Effector memory CD4-positive, alpha-beta T cell (primary cell): ENCODE results near the gene UBE2N.

Source experiments
- DNase-seq, 3 donors: peaks; one replicate each; pipeline ENCODE4 v3.0.0-alpha.2; 2020
- H3K27ac ChIP-seq: 2 replicates; pipeline ENCODE4 v1.7.0; 2013; ENCODE audit warnings: mild to moderate bottlenecking, low read length, moderate library complexity; ENCODE audit not compliant: insufficient read depth, poor library complexity, severe bottlenecking
- H3K27me3 ChIP-seq: replicated peaks from 2 replicates; pipeline ENCODE4 v1.7.0; 2013; ENCODE audit warnings: mild to moderate bottlenecking, low read length; ENCODE audit not compliant: insufficient read depth, control insufficient read depth, poor library complexity, severe bottlenecking
- H3K36me3 ChIP-seq: 2 replicates; pipeline ENCODE4 v1.7.0; 2013; ENCODE audit warnings: mild to moderate bottlenecking, low read length, moderate library complexity; ENCODE audit not compliant: control insufficient read depth, insufficient read depth
- H3K4me1 ChIP-seq: 2 replicates; pipeline ENCODE4 v1.7.0; 2013; ENCODE audit warnings: low read length, mild to moderate bottlenecking; ENCODE audit not compliant: control insufficient read depth, insufficient read depth, poor library complexity, severe bottlenecking
- H3K4me3 ChIP-seq: 2 replicates; pipeline ENCODE4 v1.7.0; 2013; ENCODE audit warnings: low read length, low read depth, mild to moderate bottlenecking; ENCODE audit not compliant: insufficient read depth, poor library complexity, severe bottlenecking
- H3K9me3 ChIP-seq: 2 replicates; pipeline ENCODE4 v1.7.0; 2013; ENCODE audit warnings: mild to moderate bottlenecking, low read length, moderate library complexity; ENCODE audit not compliant: control insufficient read depth

UBE2N gene

DNA sequence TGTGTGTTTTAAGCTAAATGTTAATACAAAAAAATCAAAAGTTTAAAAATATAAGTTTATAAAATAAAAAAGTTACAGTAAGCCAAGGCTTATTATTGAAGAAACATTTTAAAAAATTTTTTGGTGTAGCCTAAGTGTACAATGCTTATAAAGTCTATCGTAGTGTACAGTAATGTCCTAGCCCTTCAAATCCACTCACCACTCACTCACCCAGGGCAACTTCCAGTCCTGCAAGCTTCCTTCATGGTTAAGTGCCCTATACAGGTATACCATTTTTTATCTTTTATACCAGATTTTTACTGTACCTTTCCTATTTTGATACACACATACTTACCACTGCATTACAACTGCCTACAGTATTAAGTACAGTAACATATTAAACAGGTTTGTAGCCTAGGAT, 11.9 kb downstream of the UBE2N start:
- Histone ChIP-seq H3K4me1 (peaks cover 29% of the 10 kb centered on the region), H3K9me3 (no peaks in the 10 kb centered on the region), H3K4me3 (no peak overlapping the region), H3K27ac (no peak overlapping the region), H3K36me3 (no peaks in the 10 kb centered on the region), H3K27me3 (no peaks in the 10 kb centered on the region)
- no peak for DNase-seq

DNA sequence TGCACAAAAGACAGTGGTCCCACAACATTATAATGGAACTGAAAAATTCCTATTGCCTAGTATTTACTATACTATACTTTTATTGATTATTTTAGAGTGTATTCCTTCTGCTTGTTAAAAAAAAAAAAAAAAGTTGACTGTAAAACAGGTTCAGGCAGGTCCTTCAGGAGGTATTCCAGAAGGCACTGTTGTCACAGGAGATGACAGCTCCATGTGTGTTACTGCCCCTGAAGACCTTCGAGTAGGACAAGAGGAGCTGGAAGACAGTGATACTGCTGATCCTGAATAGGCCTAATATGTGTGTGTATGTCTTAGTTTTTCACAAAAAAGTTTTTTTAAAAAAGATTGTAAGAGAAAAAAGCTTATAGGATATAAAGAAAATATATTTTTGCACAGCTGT, 12.3 kb downstream of the UBE2N start:
- Histone ChIP-seq H3K27ac (no peak overlapping the region), H3K9me3 (no peaks in the 10 kb centered on the region), H3K36me3 (no peaks in the 10 kb centered on the region), H3K27me3 (no peaks in the 10 kb centered on the region), H3K4me1 (peaks cover 29% of the 10 kb centered on the region), H3K4me3 (no peak overlapping the region)
- no peak for DNase-seq

DNA sequence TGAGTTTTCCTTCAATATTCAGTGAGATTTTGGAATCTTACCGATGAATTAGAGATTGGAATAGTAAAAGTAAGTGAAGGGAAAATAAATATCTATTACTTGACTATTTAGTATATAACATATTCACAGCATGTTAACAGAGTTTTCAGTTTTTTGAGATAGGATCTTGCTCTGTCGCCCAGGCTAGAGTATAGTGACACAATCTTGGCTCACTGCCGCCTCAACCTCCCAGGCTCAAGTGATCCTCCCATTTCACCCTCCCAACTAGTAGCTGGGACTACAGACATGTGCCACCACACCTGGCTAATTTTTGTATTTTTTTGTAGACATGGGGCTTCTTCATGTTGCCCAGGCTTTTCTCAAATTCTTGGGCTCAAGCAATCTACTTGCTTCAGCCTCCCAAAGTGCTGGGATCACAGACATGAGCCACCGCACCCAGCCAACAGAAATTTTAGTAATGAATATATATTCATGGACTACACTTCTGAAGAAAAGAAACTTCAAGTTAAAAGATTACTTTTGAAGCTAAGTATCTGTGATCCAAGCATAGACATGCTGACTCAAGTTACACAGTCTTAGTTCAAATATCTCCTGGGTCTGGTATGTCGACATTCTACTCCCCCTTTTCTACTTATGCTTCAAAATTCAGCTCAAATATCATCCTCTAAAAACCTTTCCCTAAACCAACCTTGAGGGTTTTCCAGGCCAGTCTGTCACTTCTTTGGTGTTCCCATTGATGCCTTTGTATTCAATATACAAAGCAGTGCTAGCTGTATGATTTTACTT, 13.8 kb downstream of the UBE2N start:
- H3K4me1 ChIP-seq = peaks cover 29% of the 10 kb centered on the region
- no peaks in the 10 kb centered on the region for H3K36me3 ChIP-seq
- no peaks in the 10 kb centered on the region for H3K9me3 ChIP-seq
- no peak overlapping the region for H3K27ac ChIP-seq
- no peak for DNase-seq
- no peaks in the 10 kb centered on the region for H3K27me3 ChIP-seq
- no peak overlapping the region for H3K4me3 ChIP-seq

DNA sequence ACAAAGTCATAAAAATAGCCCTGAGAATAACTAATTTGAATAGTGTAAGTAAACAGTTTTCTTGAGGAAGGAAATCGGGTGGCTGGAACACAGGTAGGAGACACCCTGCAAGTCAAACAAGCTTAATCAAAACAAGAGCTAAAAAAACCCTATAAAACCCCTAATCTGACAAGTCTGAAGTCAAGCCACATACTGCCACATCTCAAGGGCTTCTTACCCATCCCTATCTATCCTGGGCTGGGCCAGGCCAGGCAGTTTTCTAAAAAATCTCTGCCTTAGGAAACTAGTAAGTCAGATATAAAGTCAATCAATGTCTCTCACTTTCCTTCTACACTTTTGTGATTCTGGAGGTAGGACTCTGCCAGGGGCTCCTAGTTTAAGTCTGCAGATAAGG, 15.3 kb downstream of the UBE2N start:
- Histone ChIP-seq H3K36me3 (no peaks in the 10 kb centered on the region), H3K27ac (no peak overlapping the region), H3K27me3 (no peaks in the 10 kb centered on the region), H3K4me3 (peak overlapping the region; percentile 2), H3K4me1 (peaks cover 33% of the 10 kb centered on the region), H3K9me3 (no peaks in the 10 kb centered on the region)
- DNase-seq = no peak

DNA sequence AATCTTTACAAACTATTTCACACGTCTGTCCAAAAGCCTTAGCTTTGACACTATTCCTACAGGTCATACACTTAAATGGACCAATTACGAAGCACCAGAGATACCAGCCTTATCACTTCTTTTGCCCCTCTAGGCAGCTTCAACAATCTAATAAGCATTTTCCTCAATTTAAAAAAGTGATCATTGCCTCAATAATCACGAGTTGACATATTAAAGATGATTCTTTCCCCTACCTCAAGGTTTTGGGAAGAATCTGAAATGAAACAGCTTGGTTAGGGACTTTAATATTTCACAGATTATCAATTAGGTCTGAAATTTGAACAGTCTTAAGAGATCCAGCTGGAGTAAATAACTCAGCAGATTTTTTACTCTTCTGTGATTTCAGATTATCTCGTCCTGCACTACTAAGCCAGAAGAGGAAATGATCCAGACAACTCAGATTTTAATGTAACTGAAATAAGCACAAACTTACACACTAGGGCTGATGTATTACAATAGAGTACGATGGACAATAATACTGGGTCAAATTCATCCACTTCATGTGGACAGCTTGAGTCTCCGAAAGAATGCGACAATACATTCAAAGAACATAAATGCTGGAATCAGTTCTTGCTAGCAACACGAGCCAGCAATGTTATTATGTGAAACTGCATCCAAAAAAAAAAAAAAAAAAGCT, 15.9 kb downstream of the UBE2N start:
- Histone ChIP-seq H3K27ac (no peak overlapping the region), H3K9me3 (no peaks in the 10 kb centered on the region), H3K27me3 (no peaks in the 10 kb centered on the region), H3K36me3 (no peaks in the 10 kb centered on the region), H3K4me1 (peaks cover 33% of the 10 kb centered on the region), H3K4me3 (no peak overlapping the region)
- no peak for DNase-seq

DNA sequence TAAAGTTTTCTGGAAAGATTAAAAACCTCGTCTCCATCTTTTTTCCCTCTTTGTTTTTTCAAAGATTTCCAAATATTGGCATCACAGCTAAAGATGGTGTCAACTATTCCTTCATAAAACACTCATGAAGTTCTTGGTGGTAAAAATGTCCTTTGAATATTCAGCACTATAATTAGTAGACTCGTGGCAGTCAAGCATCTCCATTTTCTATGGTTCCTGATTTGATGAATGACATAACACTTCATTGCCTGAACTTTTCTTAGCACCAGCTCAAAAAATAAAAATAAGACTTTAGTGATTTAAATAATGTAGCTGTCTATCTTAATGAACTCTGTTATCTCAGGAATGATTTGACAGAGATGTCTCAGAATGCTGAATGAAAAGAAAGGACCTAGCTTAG, 19.7 kb downstream of the UBE2N start:
- H3K27me3 ChIP-seq = no peaks in the 10 kb centered on the region
- no peak overlapping the region for H3K27ac ChIP-seq
- H3K4me1 ChIP-seq = peaks cover 24% of the 10 kb centered on the region
- no peaks in the 10 kb centered on the region for H3K9me3 ChIP-seq
- no peak for DNase-seq
- no peaks in the 10 kb centered on the region for H3K36me3 ChIP-seq
- H3K4me3 ChIP-seq = no peak overlapping the region

DNA sequence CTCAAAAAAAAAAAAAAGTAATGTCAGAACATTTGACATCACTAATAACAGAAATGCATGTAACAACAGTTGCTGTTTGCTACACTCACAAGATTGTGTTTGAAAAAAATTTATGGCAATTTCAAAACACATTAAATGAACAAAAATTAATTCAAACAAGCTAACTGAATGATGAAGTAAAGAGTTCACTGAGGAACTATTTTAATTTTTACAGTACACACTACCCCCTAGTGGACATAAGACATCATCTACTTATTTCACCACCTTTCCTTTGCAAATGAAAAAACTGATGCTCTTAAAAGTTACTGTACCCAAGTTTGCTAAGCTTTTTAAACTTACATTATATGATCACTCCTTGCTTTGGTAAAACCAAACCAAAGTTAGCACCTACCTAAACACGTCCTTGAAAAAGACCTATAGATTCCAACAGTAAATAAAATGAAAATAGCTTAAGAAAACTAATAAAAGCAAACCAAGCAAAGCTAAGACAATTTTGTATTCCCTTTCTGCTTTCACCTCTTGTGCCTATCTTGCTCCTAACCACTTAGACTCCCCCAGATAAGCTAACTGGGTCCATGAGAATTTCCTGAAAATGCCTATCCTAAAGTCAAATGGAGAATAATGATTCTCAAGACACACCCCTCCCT, 22.2 kb downstream of the UBE2N start:
- Histone ChIP-seq H3K27ac (no peak overlapping the region), H3K36me3 (no peaks in the 10 kb centered on the region), H3K4me3 (no peak overlapping the region), H3K27me3 (no peaks in the 10 kb centered on the region), H3K4me1 (peaks cover 10% of the 10 kb centered on the region), H3K9me3 (no peaks in the 10 kb centered on the region)
- DNase-seq = no peak

DNA sequence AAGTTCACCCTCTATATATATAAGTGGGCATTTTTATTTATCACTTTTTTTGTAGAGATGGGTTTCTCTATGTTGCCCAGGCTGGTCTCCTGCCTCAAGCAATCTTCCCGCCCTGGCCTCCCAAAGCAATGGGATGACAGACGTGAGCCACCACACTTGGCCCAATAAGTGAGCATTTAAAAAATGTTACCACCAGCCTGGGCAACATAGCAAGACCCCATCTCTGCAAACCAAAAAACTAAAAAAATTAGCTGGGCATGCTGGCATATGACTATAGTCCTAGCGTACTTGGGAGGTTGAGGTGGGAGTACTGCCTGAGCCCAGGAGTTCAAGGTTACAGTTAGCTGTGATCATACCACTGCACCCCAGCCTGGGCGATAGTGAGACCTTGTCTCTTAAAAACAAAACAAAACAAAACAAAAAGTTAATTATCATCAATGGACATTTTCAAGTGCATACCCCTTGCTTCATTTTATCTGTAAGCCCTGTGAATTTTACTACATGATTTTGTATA, 23.7 kb downstream of the UBE2N start:
- Histone ChIP-seq H3K4me3 (no peak overlapping the region), H3K9me3 (no peaks in the 10 kb centered on the region), H3K27me3 (no peaks in the 10 kb centered on the region), H3K4me1 (peaks cover 14% of the 10 kb centered on the region), H3K27ac (no peak overlapping the region), H3K36me3 (no peaks in the 10 kb centered on the region)
- no peak for DNase-seq

DNA sequence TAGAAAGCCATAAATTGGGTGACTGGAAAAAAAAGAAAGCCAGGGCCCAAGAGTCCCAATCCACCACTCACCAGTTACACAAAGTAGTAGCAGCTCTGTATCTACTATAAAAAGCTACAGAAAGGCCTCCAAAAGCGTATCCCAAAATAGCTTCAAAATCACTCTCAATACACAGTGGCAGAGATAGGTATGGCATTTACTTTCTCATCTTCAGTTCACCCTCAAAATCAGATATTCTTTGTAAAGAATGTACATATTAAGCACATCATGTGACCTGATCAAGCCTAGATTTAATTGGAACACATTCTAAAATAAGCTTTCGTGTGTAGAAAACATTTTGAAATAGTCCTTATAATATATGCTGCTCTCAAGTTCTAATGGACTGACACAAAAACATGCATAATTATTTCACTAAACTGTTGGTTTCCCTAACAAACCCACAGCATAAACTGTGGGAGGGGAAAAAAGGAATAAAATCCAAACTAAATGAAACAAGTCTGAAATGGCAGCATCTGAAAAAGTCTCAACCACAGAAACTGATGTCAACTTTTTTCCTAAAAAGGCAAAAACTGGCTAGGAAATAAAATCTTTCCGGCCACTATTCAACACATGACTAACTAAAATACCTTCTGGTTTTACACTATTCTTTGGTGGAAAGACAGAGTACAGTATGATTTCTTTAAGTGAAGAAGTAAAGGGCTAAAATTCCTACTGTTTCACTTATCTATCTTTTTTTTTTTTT, 25.9 kb downstream of the UBE2N start:
- H3K4me3 ChIP-seq = no peak overlapping the region
- peaks cover 1% of the 10 kb centered on the region for H3K36me3 ChIP-seq
- H3K27me3 ChIP-seq = no peaks in the 10 kb centered on the region
- peaks cover 9% of the 10 kb centered on the region for H3K4me1 ChIP-seq
- H3K9me3 ChIP-seq = no peaks in the 10 kb centered on the region
- no peak for DNase-seq
- no peak overlapping the region for H3K27ac ChIP-seq
